H1 (cell line): Measurements from ENCODE around the gene NDUFAF3. TPM values are rescaled to one million over a fixed set of nuclear protein-coding genes. Genes with fewer than 3 reads are reported as not detected.

ENCODE experiments used
- E2F6 ChIP-seq: IDR thresholded peaks from 2 replicates; pipeline ENCODE4 v1.6.1; 2012; ENCODE audit warnings: inconsistent platforms
- POLR2A ChIP-seq, 2 experiments: IDR thresholded peaks; 1 replicate in 1 of 2; 2 replicates in 1 of 2; pipeline ENCODE4 v1.6.1; 2011; ENCODE audit warnings: low read depth in 2 of 2, low read length in 2 of 2, mild to moderate bottlenecking in 2 of 2; ENCODE audit errors: control extremely low read depth in 1 of 2
- polyA plus RNA-seq, 7 experiments: library from polyadenylated mRNA; depleted of rRNA in 3 of 7; stranded (reverse) in 5 of 7; unstranded in 2 of 7; fragments of >200 nt in 5 of 7; fragments of 200-250 nt in 2 of 7; gene quantifications; 1 replicate in 5 of 7; 2 replicates in 1 of 7; 4 replicates in 1 of 7; pipeline versions ENCODE4 v1.2.1 to v1.2.3, GENCODE V29; 2011 to 2013; ENCODE audit warnings: missing spikeins in 2 of 7, mixed read lengths in 2 of 7
- total RNA-seq: library from RNA; stranded (reverse); fragmentation: NEBNext Ultra II Directional; extraction: Animal tissue kit (Norgen Biotek cat#: 25700); gene quantifications from 2 replicates; pipeline ENCODE4 v1.2.1, GENCODE V29; 2021

NDUFAF3 gene
- total and polyA plus RNA-seq, 2 of the 8 experiments (the other 6 are each of a cell fraction or from before 2014, with no cell fraction given) = 27.8 to 45.5 TPM

- TF ChIP-seq E2F6 (no peak), POLR2A (IDR thresholded peaks at IDR 0.05; ENCODE audit: control extremely low read depth in 1 of 2, low read depth in 2 of 2, low read length in 2 of 2) (no peak)
Measured at GRCh38 chr3:49005998-49006397, 15.9 kb upstream of the NDUFAF3 start (continued).
